Astrocyte (in vitro differentiated cells and primary cell): ENCODE results near the gene TNFRSF1A. TPM values are rescaled to one million over a fixed set of nuclear protein-coding genes. Genes with fewer than 3 reads are reported as not detected.

ENCODE experiments used
- DNase-seq: peaks from one replicate; pipeline ENCODE4 v3.0.0-alpha.2; 2010; ENCODE audit warnings: low read depth
- FAIRE-seq: peaks from 2 replicates; lab custom pipeline; 2011; peaks lifted over from hg19 to GRCh38; lab: Jason Lieb, UNC
- H2AFZ ChIP-seq: 2 replicates; pipeline ENCODE4 v1.6.0; 2012; ENCODE audit warnings: low read depth, low read length, inconsistent platforms
- H3K27ac ChIP-seq: 2 replicates; pipeline ENCODE4 v1.5.1; 2011; ENCODE audit warnings: low read depth, low read length, inconsistent platforms
- H3K27me3 ChIP-seq: 2 replicates; pipeline ENCODE4 v1.6.0; 2011; ENCODE audit warnings: low read length, inconsistent platforms; ENCODE audit not compliant: insufficient read depth
- H3K36me3 ChIP-seq: 2 replicates; pipeline ENCODE4 v1.5.1; 2011; ENCODE audit warnings: low read length, inconsistent platforms; ENCODE audit not compliant: insufficient read depth
- H3K4me1 ChIP-seq: 2 replicates; pipeline ENCODE4 v1.5.1; 2011; ENCODE audit warnings: low read length, inconsistent platforms; ENCODE audit not compliant: insufficient read depth
- H3K4me2 ChIP-seq: 2 replicates; pipeline ENCODE4 v1.6.0; 2012; ENCODE audit warnings: low read length, inconsistent platforms
- H3K4me3 ChIP-seq: 2 replicates; pipeline ENCODE4 v1.5.1; 2011; ENCODE audit warnings: low read depth, mild to moderate bottlenecking, low read length, inconsistent platforms; ENCODE audit not compliant: insufficient read depth
- H3K79me2 ChIP-seq: 2 replicates; pipeline ENCODE4 v1.6.0; 2012; ENCODE audit warnings: mild to moderate bottlenecking, low read length, inconsistent platforms; ENCODE audit not compliant: insufficient read depth
- H3K9ac ChIP-seq: 2 replicates; pipeline ENCODE4 v1.6.0; 2012; ENCODE audit warnings: mild to moderate bottlenecking, low read length, inconsistent platforms
- H3K9me3 ChIP-seq: 2 replicates; pipeline ENCODE4 v1.5.1; 2012; ENCODE audit warnings: low read depth, mild to moderate bottlenecking, low read length, inconsistent platforms; ENCODE audit not compliant: insufficient read depth
- H4K20me1 ChIP-seq: 2 replicates; pipeline ENCODE4 v1.6.0; 2012; ENCODE audit warnings: low read length, inconsistent platforms; ENCODE audit not compliant: insufficient read depth
- H3K27ac Mint-ChIP-seq: one replicate; pipeline ENCODE4 v1.8.0; 2021; ENCODE audit warnings: mild to moderate bottlenecking, mixed read lengths; ENCODE audit not compliant: unreplicated experiment
- H3K27me3 Mint-ChIP-seq: one replicate; pipeline ENCODE4 v1.8.0; 2021; ENCODE audit warnings: low read depth, mixed read lengths; ENCODE audit not compliant: unreplicated experiment
- H3K36me3 Mint-ChIP-seq: one replicate; pipeline ENCODE4 v1.8.0; 2021; ENCODE audit warnings: low read depth, mixed read lengths; ENCODE audit not compliant: unreplicated experiment
- H3K4me1 Mint-ChIP-seq: one replicate; pipeline ENCODE4 v1.8.0; 2021; ENCODE audit warnings: low read depth, mixed read lengths; ENCODE audit not compliant: unreplicated experiment
- H3K4me3 Mint-ChIP-seq: one replicate; pipeline ENCODE4 v1.8.0; 2021; ENCODE audit warnings: mild to moderate bottlenecking, moderate library complexity, mixed read lengths; ENCODE audit not compliant: unreplicated experiment
- H3K9me3 Mint-ChIP-seq: one replicate; pipeline ENCODE4 v1.8.0; 2021; ENCODE audit warnings: mild to moderate bottlenecking, mixed read lengths; ENCODE audit not compliant: unreplicated experiment
- EZH2 ChIP-seq: IDR thresholded peaks from 2 replicates; pipeline ENCODE4 v1.6.1; 2012; ENCODE audit warnings: mild to moderate bottlenecking, low read length, inconsistent platforms; ENCODE audit not compliant: insufficient read depth
- total RNA-seq: library from RNA; stranded (reverse); gene quantifications from 2 replicates; pipeline ENCODE4 v1.2.1, GENCODE V29; 2021
- TF ChIP-seq, protein P1 (sequence below): IDR thresholded peaks from 2 replicates; pipeline ENCODE4 v1.5.1; 2011; ENCODE audit warnings: low read depth, mild to moderate bottlenecking, inconsistent platforms, low read length, moderate library complexity; ENCODE audit not compliant: insufficient read depth

Gene TNFRSF1A
- total RNA-seq, 1 donor from 2014 or later: 118 TPM

DNA sequence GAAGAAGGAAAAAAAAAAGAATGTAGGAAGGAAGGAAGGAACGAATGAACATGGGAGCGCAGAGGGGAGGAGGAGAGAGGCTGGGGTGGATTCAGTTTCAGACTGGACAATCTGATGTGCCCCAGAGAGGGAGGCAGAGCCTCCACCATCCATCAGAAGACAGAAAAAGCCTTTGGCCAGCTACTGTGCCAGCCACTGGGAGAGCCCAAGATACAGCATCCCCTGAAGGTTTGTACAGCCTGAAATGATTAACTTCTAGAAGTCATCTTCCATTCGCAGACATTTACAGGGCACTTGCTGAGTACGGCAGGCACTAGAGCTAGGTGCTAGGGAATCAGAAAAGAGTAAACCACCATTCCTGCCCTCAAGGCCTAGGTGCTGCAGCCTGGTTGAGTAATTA, 22.4 kb downstream of the TNFRSF1A start:
- Histone ChIP-seq H3K79me2 (no peaks in the 10 kb centered on the region), H4K20me1 (no peaks in the 10 kb centered on the region), H3K9ac (no peak overlapping the region), H3K27ac (no peak overlapping the region), H3K4me2 (no peak overlapping the region), H2AFZ (no peak overlapping the region), H3K9me3 (no peaks in the 10 kb centered on the region), H3K4me1 (peaks cover 17% of the 10 kb centered on the region), H3K4me3 (no peak overlapping the region), H3K36me3 (no peaks in the 10 kb centered on the region), H3K27me3 (no peaks in the 10 kb centered on the region)
- Mint-ChIP-seq H3K9me3 (peaks cover 2% of the 10 kb centered on the region), H3K36me3 (peaks cover 6% of the 10 kb centered on the region), H3K4me1 (peaks cover 24% of the 10 kb centered on the region), H3K27ac (peak overlapping the region; percentile 20), H3K4me3 (no peak overlapping the region), H3K27me3 (peaks cover 21% of the 10 kb centered on the region)
- no peak for DNase-seq
- FAIRE-seq: no peak
- TF ChIP-seq EZH2: no peak
- TF ChIP-seq, protein P1, sequence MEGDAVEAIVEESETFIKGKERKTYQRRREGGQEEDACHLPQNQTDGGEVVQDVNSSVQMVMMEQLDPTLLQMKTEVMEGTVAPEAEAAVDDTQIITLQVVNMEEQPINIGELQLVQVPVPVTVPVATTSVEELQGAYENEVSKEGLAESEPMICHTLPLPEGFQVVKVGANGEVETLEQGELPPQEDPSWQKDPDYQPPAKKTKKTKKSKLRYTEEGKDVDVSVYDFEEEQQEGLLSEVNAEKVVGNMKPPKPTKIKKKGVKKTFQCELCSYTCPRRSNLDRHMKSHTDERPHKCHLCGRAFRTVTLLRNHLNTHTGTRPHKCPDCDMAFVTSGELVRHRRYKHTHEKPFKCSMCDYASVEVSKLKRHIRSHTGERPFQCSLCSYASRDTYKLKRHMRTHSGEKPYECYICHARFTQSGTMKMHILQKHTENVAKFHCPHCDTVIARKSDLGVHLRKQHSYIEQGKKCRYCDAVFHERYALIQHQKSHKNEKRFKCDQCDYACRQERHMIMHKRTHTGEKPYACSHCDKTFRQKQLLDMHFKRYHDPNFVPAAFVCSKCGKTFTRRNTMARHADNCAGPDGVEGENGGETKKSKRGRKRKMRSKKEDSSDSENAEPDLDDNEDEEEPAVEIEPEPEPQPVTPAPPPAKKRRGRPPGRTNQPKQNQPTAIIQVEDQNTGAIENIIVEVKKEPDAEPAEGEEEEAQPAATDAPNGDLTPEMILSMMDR: no peak

DNA sequence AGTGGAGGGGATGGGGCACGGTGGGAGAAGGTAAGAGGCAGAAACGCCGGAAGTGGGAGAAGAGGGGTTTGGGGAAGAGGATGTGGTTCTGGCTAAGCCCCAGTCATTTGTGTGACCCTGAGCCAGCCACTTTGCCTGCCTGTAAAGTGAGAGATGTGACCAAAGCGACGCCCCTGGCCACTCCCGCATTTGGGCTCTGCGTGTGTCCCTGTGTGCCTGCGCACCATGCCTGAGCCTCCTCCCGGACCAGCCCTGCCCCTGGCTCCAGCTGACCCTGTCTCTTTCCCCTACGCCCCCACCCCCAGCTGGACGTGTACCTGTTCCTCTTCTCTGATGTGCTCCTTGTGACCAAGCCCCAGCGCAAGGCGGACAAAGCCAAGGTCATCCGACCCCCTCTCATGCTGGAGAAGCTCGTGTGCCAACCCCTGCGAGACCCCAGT, 23.4 kb downstream of the TNFRSF1A start:
- Histone ChIP-seq H4K20me1 (no peaks in the 10 kb centered on the region), H2AFZ (no peak overlapping the region), H3K9ac (no peak overlapping the region), H3K9me3 (no peaks in the 10 kb centered on the region), H3K4me2 (no peak overlapping the region), H3K36me3 (no peaks in the 10 kb centered on the region), H3K79me2 (no peaks in the 10 kb centered on the region), H3K27me3 (no peaks in the 10 kb centered on the region), H3K4me1 (peaks cover 8% of the 10 kb centered on the region), H3K27ac (no peak overlapping the region), H3K4me3 (no peak overlapping the region)
- Mint-ChIP-seq H3K9me3 (peaks cover 2% of the 10 kb centered on the region), H3K36me3 (peaks cover 6% of the 10 kb centered on the region), H3K4me1 (peaks cover 19% of the 10 kb centered on the region), H3K4me3 (no peak overlapping the region), H3K27me3 (peaks cover 21% of the 10 kb centered on the region), H3K27ac (no peak overlapping the region)
- TF ChIP-seq EZH2: no peak
- TF ChIP-seq, protein P1: no peak
- no peak for FAIRE-seq
- DNase-seq: no peak

DNA sequence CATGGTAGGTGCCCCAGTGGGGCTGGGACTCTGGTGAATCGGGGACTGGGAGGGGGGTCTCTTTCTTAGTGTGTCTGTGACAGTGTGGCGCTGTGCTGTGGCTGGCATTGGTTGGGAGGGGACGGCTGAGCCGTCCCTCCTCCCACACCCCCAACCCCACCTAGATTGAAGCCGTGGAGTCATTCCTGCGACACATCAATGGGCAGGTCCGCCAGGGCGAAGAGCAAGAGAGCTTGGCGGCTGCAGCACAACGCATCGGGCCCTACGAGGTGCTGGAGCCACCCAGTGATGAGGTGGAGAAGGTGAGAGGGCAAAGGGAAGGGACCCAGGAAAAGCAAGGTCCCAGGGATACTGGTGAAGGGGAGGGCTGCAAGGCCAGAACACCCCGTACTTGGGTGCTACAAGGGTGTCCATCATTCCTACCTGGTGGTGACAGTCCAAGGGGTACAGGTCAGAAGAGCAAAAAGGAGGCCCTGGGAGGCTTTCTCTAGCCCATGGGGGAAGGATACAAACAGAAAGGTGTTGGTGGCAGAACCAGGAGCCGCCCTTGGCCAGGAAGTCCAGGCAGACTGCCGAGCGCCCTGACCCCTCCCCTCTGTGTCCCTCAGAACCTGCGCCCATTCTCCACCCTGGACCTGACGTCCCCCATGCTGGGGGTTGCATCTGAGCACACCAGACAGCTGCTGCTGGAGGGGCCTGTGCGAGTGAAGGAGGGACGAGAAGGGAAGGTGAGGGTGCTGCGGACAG, 24.0 kb downstream of the TNFRSF1A start:
- H3K4me1 Mint-ChIP-seq: peaks cover 17% of the 10 kb centered on the region
- no peaks in the 10 kb centered on the region for H3K27me3 ChIP-seq
- no peak overlapping the region for H3K9ac ChIP-seq
- H3K4me1 ChIP-seq: peaks cover 2% of the 10 kb centered on the region
- H3K36me3 Mint-ChIP-seq: peaks cover 4% of the 10 kb centered on the region
- TF ChIP-seq EZH2: no peak
- TF ChIP-seq, protein P1: no peak
- H3K9me3 ChIP-seq: no peaks in the 10 kb centered on the region
- no peak overlapping the region for H3K4me3 ChIP-seq
- no peak overlapping the region for H3K27ac Mint-ChIP-seq
- FAIRE-seq (no peak), DNase-seq (no peak)
- no peaks in the 10 kb centered on the region for H4K20me1 ChIP-seq
- H3K9me3 Mint-ChIP-seq: peaks cover 2% of the 10 kb centered on the region
- H3K4me2 ChIP-seq: no peak overlapping the region
- H3K27ac ChIP-seq: no peak overlapping the region
- H3K4me3 Mint-ChIP-seq: no peak overlapping the region
- no peak overlapping the region for H2AFZ ChIP-seq
- peaks cover 23% of the 10 kb centered on the region for H3K27me3 Mint-ChIP-seq
- H3K36me3 ChIP-seq: no peaks in the 10 kb centered on the region
- H3K79me2 ChIP-seq: no peaks in the 10 kb centered on the region
